ENCODE results near the gene CAPZB.

CAPZB gene

DNA sequence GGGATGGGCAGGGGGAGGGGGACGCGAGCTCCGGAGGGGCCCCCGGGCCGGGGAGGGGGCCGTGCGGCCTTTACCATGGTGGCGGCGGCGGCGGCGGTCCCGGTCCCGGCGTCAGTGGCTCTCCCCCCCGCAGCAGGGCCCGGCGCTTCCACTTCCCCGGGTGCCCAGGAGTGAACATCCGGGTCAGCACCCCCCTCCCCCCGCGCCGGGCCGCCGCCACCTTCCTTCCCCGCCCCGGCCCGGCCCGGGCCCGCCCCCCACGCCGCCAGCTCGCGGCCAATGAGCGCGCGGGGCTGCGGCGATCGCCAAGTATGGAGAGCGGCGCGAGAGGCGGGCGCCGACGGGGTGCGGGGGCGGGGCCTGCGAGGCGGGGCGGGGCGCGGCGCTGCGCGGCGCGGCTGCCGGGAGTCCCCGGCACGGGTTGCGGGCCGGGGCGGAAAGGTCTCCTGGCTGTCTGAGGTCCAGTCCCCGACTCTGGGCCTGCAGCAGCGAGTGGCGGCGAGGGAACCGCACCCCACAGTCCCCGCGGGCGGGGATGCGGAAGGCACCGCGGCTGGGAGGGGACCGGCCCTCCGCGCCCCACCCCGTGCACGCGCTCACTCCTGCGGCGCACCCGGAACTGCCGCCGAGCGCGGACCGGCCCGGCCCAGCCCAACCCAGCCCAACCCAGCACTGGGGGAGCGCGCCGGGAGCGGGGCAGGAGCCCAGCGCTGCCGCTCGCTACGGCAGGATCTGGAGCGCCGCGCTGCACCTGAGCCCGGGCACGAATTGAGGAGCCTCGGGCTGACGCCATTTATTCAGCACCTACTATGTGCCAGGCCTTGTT, at the start of gene CAPZB:
Gene CAPZB, minus strand, starts transcription at position 178 of the 826 bp plus-strand sequence. Its CDS starts 101 bp downstream, at position 77.
- in situ Hi-C loops (cut with HindIII; ENCODE audit: low sequenced_read_pairs) = loop anchor here (5.0 kb wide), 1 partner anchor 142 kb away; no protein-coding TSS in a partner anchor

DNA sequence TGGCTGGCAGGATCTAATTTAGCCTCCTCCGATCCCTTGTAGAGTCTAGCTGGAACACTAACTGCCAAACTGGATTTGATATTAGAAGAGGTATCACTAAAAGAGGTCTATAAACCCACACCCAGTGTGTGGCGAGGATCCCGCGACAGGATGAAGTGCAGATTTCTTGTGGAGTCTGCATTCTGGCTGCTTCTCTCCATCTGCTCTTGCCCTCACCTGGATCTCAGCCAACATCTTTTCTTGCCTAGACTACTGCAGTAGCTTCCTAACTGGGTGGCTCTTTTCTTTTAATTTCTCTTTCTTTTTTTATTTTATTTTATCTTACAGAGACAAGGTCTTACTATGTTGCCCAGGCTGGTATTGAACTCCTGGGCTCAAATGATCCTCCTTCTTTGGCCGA, 48.9 kb upstream of the CAPZB start:
- in situ Hi-C loops (cut with HindIII; ENCODE audit: low sequenced_read_pairs) = no loop called here

DNA sequence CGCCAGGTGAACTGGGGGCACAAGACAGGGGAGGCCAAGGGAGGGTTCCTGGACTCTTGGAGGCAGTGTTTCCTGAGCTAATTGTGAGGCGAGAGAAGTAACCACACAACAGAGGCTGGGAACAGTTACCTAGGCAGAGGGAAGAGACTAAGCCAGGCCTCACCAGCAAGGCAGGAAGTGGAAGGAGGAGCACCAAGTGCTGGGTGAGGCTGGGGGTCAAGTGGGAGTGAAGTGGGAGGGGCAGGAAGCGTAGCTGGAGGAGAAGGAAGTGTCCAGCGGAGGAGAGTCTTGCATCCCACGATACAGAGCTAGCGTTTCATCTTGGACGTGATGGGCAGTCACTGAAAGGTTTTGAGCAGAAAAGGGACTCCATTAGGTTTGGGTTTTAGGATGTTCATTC, 48.3 kb upstream of the CAPZB start:
- in situ Hi-C loops (cut with HindIII; ENCODE audit: low sequenced_read_pairs) = no loop called here

DNA sequence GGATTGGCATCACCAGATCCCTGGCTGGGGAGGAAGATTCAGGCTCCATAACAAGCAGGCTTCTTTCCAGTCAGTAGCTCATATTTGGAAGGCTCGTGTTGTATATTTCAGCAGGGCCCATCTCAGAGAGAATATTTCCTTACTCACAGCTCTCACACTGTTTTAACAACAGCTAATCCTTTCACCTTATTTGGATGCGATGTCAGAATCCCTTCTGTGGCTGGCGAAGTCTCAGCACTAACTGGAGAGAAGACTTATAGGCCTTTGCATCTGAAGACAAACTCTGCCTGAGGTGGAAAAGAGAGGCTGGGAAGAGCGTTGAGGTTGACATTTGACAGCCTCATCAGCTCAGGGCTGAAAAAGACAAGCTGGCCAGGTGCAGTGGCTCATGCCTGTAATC, 47.2 kb upstream of the CAPZB start:
- in situ Hi-C loops (cut with HindIII; ENCODE audit: low sequenced_read_pairs) = no loop called here

DNA sequence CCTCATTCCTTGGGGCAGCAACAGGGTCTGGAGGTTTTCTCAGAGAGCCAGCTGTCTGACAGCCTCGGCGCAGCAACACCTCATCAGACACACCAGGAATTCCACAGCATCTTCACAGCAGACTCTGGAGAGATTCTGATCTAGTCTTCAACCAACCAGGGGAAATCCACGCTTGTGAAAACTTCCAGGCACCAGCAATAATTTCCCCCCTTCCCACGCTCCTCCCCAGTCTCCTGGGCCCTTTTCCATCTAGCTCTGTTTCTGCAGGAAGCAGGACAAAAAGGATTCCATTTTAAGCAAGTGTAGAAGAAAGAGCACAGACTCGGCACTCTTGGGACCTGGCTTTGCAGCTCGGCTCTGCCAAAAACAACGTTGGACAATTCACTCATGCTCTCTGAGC, 44.3 kb upstream of the CAPZB start:
- in situ Hi-C loops (cut with HindIII; ENCODE audit: low sequenced_read_pairs) = loop anchor here (10.0 kb wide), 1 partner anchor 45 kb away; no protein-coding TSS in a partner anchor

DNA sequence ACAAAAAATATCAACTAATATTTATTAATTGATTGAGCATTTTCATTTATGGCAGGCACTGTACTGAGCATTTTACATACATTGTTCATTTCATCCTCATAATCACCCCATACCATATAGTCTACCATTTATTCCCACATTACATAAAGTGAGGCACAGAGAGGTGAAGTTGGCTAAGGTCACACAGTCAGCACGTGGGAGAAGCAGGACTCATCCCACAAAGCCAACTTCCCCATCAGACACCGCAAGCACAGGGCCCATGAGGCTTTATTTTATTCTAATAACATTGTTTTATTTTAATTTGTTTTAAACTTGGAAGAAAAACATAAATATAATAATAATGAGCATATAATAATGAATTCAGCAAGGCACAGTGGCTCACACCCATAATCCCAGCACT, 43.1 kb upstream of the CAPZB start:
- in situ Hi-C loops (cut with HindIII; ENCODE audit: low sequenced_read_pairs) = loop anchor here (10.0 kb wide), 1 partner anchor 46 kb away; no protein-coding TSS in a partner anchor

DNA sequence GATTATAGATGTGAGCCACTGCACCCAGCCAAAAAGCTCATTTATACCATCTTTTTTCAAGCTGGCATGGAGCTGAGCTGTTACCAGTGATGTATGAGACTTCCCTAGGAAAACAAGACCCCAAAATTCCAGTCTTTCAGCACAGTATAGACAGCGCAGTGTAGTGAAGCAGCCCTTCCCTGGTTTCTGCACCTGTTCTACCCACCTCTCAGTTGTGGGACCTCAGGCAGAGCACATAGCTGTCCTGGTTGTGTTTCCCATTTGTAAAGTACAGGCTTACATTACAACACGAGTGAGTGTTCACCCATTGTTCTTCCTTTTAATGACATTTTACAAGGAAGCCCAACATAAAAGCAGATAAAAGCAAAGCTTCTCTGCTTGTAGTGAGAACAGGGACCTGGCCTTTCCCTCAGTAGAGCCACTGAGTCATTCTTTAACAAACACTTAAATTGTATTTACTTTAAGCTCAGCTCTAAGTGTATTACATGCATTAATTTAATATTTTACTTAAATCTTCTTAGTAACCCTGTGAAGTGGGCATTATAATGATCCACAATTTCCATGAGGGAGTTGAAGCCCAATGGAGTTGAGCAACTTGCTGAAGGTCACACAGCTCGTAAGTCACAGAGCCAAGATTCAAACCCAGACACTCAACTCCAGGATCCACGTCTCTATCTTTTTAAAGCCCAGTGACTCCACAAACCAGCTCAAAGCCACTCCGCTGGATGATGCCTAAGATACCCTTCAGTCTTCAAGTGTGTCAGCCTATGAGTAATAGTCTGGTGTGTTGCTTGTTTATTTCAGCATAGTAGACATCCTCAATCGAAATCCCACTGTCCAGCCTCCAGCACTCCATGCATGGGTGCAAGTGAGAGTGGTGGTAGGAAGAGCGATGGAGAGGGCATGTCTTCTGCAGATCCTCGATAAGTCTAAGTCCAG, 40.5 kb upstream of the CAPZB start:
- in situ Hi-C loops (cut with HindIII; ENCODE audit: low sequenced_read_pairs) = loop anchor here (10.0 kb wide), 1 partner anchor 49 kb away; no protein-coding TSS in a partner anchor

DNA sequence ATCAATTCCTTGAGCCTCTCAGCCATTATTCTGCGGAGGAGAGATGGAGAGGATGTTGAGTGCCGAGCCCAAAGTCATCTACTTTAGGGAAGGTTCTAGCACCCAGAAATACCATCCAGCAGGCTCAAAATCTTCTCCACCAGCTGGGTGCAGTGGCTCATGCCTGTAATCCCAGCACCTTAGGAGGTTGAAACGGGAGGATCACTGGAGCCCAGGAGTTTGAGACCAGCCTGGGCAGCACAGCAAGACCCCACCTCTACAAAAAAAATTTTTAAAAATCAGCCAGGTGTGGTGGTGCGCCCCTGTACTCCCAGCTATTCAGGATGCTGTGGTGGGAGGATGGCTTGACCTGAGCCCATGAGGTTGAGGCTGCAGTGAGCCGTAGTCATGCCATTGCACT, 39.5 kb upstream of the CAPZB start:
- in situ Hi-C loops (cut with HindIII; ENCODE audit: low sequenced_read_pairs) = loop anchor here (10.0 kb wide), 1 partner anchor 50 kb away; no protein-coding TSS in a partner anchor

DNA sequence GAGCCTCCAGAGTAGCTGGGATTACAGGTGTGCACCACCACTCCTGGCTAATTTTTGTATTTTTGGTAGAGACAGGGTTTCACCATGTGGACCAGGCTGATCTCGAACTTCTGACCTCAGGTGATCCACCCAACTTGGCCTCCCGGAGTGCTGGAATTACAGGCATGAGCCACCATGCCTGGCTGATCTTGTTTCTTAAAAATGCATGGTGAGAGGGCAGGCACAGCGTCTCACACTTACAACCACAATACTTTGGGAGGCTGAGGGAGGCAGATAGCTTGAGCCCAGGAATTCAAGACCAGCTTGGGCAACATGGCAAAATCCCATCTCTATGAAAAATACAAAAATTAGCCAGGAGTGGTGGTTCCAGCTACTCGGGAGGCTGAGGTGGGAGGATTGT, 37.2 kb upstream of the CAPZB start:
- in situ Hi-C loops (cut with HindIII; ENCODE audit: low sequenced_read_pairs) = loop anchor here (10.0 kb wide), 1 partner anchor 52 kb away; no protein-coding TSS in a partner anchor

DNA sequence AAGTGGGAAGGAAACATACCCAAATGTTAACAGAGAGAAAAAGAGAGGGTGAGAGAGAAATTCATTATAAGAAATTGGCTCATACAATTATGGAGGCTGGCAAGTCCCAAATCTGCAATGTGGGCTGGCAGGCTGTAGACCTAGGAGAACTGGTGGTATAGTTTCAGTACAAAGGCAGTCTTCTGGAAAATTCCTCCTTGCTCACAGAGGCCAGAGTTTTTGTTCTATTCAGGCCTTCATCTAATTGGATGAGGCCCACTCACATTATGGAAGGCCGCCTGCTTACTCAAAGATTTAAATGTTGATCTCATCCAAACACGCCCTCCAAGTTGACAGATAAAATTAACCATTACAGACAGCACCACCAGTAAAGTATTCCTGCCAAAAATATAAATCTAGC, 36.1 kb upstream of the CAPZB start:
- in situ Hi-C loops (cut with HindIII; ENCODE audit: low sequenced_read_pairs) = loop anchor here (10.0 kb wide), 1 partner anchor 53 kb away; no protein-coding TSS in a partner anchor

DNA sequence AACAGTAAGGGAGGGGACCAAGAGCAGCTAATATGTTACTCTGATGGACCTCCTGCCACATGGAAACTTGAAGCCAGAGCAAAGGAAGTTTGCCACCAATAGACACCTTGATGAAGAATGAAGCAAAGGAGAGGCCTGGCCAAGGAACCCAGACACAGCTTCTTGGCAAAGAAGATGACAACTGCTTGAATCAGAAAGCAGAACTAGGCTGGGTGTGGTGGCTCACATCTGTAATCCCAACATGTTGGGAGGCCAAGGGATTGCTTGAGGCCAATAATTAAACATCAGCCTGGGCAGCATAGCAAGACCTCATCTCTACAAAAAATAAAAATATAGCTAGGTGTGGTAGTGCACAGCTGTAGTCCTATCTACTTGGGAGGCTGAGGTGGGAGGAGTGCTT, 31.7 kb upstream of the CAPZB start:
- in situ Hi-C loops (cut with HindIII; ENCODE audit: low sequenced_read_pairs) = no loop called here

DNA sequence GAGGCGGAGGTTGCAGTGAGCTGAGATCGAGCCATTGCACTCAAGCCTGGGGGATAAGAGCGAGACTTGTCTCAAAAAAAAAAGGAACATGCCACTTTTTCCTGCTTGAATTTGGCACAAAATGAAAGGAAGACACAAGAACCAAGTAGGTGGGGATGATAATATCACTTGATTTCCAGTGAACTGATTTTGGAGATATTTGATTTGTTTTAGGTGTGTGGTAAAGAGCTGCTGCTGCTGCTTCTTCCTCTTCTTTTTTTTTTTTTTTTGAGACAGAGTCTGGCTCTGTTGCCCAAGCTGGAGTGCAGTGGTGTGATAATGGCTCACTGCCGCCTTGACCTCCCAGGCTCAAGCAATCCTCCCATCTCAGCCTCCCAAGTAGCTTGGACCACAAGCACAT, 29.9 kb upstream of the CAPZB start:
- in situ Hi-C loops (cut with HindIII; ENCODE audit: low sequenced_read_pairs) = no loop called here

DNA sequence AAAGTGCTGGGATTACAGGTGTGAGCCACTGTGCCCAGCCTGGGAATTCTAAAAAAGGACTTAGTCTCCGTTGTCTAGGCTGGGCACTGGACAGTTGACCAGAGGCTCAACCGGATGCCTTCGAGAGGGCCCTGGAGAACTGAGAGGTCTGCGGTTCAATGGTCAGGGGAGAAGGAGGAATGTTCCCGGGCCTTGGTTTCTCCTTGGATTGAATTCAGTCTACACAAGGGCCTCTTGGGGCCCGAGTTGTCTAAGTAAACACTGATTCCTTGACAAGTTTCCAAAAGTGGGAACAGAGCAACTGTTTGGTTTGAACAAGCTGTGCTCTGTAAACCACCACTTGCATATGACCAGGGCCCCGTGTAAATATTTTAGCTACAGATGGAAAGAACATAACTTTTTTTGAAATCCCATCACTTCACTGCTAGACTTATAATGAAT, 29.1 kb upstream of the CAPZB start:
- in situ Hi-C loops (cut with HindIII; ENCODE audit: low sequenced_read_pairs) = no loop called here

DNA sequence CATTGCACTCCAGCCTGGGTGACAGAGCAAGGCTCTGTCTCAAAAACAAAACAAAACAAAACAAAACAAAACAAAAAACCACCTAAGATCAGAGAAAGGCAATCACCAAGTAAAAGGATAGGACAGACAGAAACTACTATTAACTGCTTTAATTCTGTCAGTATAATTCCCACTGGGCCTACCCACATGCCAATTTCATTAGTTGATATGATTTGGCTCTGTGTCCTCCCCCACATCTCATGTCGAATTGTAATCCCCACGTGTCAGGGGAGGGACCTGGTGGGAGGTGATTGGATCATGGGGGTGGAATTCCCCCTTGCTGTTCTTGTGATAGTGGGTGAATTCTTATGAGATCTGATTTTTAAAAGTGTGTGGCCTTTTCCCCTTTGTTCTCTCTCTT, 27.2 kb upstream of the CAPZB start:
- in situ Hi-C loops (cut with HindIII; ENCODE audit: low sequenced_read_pairs) = no loop called here

DNA sequence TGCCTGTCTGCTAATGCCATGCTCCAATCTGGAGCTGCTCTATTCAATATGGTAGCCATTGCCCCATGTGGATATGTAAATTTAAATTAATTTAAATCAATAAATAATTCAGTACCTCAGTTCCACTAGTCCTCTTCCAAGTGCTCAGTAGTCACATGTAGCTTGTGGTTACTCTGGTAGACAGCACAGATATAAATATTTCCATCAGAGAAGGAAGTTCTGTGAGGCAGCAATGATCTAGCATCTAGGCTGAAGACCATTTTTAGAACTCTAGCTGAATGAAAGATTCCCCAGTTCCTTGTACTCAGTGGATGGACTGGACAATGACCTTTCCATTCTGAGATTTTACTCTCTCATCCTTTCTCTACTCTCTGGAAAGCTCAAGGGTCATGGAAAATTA, 25.8 kb upstream of the CAPZB start:
- in situ Hi-C loops (cut with HindIII; ENCODE audit: low sequenced_read_pairs) = no loop called here

DNA sequence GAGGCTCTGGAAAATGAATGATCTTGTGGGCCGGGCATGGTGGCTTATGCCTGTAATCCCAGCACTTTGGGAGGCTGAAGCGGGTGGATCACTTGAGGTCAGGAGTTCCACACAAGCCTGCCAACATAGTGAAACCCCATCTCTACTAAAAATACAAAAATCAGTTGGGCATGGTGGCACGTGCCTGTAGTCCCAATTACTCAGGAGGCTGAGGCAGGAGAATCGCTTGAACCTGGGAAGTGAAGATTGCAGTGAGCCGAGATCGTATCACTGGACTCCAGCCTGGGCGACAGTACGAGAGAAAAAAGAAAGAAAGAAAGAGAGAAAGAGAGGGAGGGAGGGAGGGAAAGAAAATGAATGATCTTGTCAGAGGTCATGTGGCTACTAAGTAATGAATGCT, 24.3 kb upstream of the CAPZB start:
- in situ Hi-C loops (cut with HindIII; ENCODE audit: low sequenced_read_pairs) = loop anchor here (10.0 kb wide), 1 partner anchor 65 kb away; no protein-coding TSS in a partner anchor

DNA sequence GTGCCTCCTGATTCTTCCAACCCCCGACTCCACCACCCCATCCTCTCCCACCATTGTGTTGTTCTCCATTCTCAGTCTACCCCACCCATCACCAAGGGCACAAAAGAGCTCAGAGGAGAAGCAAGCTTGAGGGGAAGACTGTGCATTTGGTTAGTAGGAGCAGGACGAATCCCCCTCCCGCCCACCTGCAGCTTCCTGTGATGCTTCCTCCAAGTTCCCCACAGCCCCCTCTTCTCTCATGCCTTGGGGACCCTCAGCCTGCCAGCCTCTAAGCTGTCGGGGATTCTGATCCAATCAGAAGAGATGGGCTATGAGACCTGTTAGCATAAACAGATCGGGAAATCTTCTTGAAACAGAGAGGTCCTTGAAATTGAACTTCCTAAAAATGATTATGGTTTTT, 22.2 kb upstream of the CAPZB start:
- in situ Hi-C loops (cut with HindIII; ENCODE audit: low sequenced_read_pairs) = loop anchor here (10.0 kb wide), 1 partner anchor 63 kb away; no protein-coding TSS in a partner anchor

DNA sequence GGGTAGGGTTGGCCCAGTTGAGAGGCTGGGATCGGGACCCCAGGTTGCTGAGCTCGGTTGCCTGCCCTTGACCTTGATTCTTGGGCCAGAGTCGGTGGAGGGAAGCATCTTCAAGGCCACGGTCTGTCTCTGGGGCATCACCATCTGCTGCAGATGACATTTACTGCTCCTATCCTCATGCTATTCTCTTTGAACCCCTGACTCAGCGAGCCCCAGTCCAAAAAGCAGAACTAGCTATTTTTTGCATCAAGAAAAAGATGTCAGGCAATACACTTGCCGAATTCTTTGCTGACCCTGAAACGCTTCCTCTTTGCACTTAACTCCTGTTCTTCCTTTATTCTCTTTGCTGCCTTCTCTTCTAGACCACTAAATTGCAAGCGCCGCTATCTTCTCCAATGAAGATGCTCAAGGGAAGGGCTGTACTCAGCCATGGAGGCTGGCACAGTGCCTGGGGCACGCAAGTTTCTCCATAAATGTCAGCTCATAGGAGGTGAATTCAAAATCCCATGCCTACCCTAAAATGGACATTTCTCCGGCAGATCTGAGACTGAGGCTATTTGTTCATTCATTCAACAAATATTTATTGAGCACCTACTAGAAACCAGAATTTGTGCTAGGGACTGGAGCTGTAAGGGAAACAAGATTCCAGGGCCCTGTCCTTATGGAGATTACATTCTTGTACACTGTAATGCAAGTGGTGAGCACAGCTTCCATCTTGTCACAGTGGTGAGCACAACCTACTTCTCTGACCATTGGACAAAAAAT, 20.5 kb upstream of the CAPZB start:
- in situ Hi-C loops (cut with HindIII; ENCODE audit: low sequenced_read_pairs) = loop anchor here (10.0 kb wide), 1 partner anchor 61 kb away; no protein-coding TSS in a partner anchor

DNA sequence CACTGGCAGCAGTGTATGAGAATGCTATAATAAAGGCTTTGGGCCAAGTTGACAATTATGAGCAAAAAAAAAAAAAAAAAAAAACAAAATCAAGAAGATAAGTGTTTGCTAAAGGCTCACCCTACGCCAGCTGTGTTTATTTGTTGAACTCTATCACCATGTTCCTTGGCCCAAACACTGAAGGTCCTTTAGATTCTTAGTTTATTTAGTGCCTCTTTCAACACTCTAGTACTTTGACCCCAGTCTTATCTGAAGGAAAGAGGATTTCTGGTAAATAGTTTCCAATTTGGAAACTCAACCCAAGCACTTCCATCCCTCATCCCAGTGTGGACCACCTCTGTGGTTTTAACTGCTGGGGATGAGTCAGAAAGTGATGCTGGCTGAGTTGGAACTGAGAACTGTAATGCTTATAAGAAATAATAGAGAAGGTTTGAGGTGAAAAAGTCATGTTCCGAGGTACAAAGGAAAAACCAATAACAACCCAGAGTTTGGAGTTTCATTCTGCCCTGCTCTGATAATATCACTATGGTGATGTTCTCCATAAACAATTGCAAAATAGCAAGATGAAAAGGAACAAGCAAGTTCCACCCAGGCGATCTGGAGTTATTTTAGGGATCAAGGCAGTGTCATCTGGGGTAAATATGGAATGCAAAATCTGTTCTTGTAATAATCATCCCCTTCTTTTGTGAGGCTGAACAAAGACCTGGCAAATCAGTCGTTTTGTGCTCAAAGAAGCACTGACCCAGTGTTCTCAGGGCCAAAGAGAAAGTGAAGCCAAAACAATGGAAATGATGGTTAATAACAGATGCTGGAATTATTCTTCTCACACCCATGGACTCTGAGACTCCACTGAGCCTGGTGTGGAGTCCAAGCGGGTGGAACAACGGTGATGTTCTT, 19.7 kb upstream of the CAPZB start:
- in situ Hi-C loops (cut with HindIII; ENCODE audit: low sequenced_read_pairs) = loop anchor here (5.0 to 10.0 kb wide), 2 partner anchors 60 to 77 kb away; no protein-coding TSS in a partner anchor

Data from endothelial cell of hepatic sinusoid (primary cell).